Cardiac fibroblast (primary cell): ENCODE results near the gene HHATL.

ENCODE experiments used
- DNase-seq, 2 donors: peaks; one replicate each; pipeline versions ENCODE4 v3.0.0 to v3.0.0-alpha.2; 2010; ENCODE audit warnings: low read depth in 2 of 2
- H3K4me3 ChIP-seq, 2 donors: replicated peaks in 1 of 2; 1 replicate in 1 of 2; 2 replicates in 1 of 2; pipeline ENCODE4 v1.5.1; 2011; ENCODE audit warnings: low read depth in 2 of 2, low read length in 2 of 2, mild to moderate bottlenecking in 2 of 2, moderate library complexity in 1 of 2
- CTCF ChIP-seq: IDR thresholded peaks from one replicate; pipeline ENCODE4 v1.5.1; 2011; ENCODE audit warnings: low read depth, mild to moderate bottlenecking, low read length, inconsistent platforms

Gene HHATL

GRCh38 chr3:42734263-42734860 lies 31.8 kb upstream of the HHATL start:
- TF ChIP-seq CTCF, result no peak
- no peak for DNase-seq
- H3K4me3 ChIP-seq, result no peak overlapping the region

- no peak for TF ChIP-seq CTCF
- H3K4me3 ChIP-seq, result no peak overlapping the region
- no peak for DNase-seq
Measured at GRCh38 chr3:42733501-42734262, 31.1 kb upstream of the HHATL start.

- H3K4me3 ChIP-seq, result no peak overlapping the region
- no peak for DNase-seq
- TF ChIP-seq CTCF, result peak; percentile 12
Measured at GRCh38 chr3:42732829-42733459, 30.3 kb upstream of the HHATL start.

DNA sequence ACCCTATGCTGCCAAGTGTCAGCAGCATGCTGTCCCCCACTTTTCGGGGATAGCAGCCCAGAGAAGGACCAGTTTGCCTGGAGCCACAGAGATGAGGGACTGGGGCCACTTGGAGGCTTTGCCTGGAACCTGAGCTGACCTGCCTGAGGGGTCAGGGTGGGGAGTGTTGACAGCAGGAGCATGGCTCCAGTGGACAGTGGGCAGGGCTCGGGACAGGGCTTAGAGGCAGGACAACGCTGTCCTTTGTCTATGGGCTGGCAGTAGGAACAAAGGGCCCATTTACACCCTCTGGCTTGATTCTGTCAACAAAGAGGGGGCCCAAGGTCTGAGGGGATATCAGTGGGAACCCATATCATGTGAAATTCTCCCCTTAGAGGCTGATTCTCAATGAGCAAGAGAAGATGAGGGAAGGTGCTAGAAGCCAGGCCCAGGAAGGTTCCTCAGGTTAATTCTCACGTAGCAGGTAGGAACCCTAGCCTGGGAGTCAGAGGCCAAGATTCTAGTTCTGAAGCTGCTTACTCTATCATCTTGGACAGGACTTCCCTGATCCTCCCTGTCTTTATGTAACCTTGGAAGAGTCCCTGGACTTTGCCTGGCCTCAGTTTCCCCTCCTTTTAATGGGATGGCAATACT lies 29.7 kb upstream of the HHATL start:
- no peak for DNase-seq

DNA sequence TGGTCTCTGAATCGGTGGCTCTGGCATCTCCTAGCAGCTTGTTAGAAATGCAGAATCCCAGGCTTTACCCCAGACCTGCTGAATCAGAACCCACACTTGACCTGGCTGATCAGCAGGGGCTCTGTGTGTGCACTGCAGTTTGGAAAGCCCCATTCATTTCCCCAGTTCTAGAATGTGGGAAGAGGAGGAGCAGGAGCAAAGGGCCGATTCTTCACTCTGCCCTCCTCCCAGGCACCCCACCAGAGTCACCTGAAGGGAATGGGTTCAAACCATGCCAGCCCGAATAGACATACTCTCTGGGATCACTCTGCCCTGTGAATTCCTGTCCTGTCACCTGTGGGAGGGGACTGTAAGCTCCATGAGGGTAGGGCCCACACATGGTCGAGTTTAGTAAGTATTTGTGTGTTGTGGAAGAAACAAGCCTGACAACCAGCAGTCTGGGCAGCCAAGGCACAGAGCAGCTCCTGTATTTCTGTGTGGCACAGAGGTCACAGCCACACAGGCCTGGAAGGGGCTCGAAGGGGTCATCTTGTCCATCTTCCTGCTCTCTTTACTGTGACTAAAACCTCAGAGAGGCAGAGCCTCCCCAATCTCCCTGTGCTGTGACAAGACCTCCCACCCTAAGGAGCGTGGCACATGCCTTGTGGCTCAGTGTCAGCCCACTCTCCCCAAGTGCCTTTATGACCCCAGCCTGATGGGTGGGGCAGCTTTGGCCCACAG lies 29.0 kb upstream of the HHATL start:
- no peak overlapping the region for H3K4me3 ChIP-seq
- DNase-seq, result no peak
- TF ChIP-seq CTCF, result no peak

More for the DNA sequence above, 29.7 kb upstream of the HHATL start:
- no peak for TF ChIP-seq CTCF
- no peak overlapping the region for H3K4me3 ChIP-seq

DNA sequence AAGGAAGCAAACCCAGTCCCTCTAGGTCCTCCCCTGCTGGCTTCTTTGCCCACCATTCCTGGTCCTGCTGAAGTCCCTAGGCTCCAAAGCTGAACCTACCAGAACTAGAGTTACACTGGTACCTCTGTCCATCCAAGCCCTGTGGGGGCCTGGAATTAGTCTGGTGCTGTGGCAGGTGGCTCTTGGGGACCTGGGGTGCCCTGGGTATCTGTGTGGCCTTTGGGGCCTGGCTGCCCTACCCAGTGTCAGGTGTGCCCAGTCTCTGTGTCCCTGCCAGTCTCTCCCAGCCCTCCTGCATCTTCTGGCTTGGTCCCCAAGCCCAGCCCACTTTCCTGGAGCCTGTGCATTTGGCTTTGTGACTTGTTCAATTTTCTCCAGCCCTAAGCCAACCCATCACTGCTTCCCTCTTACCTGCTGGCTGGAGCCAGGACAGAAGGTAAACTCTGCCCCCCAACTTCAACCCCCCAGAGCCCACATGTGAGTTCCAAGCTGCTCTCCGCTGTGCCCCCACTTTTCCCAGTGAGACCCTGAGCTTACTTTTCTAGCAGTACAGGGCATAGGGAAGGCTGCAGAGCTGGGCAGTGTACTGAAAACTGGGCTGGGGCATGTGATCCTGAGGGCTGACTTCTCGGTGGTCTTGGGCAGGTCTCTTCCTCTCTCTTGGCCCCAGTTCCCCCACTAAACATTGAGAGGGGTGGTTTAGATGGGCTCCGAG lies 28.3 kb upstream of the HHATL start:
- no peak for DNase-seq
- TF ChIP-seq CTCF, result no peak
- H3K4me3 ChIP-seq, result no peak overlapping the region
